Lower leg skin (tissue), 4 donors: ENCODE results near the gene OAF. TPM values are rescaled to one million over a fixed set of nuclear protein-coding genes. Genes with fewer than 3 reads are reported as not detected.

ENCODE experiments used
- DNase-seq, 2 donors: peaks; one replicate each; pipeline ENCODE4 v3.0.0-alpha.2; 2019; ENCODE audit warnings: low spot score in 2 of 2
- H3K4me3 ChIP-seq: fragments of 200-600 bp; sonication (generic); 2 replicates; pipeline ENCODE4 v1.5.1; 2017; ENCODE audit warnings: mild to moderate bottlenecking, low read depth; ENCODE audit not compliant: poor library complexity, severe bottlenecking
- CTCF ChIP-seq, 3 donors: fragments of 450-650 bp; IDR thresholded peaks; one replicate each; pipeline ENCODE4 v1.5.1; 2016; ENCODE audit warnings: antibody characterized with exemption in 3 of 3, mild to moderate bottlenecking in 3 of 3, moderate library complexity in 2 of 3
- POLR2A ChIP-seq, 2 donors: fragments of 450-650 bp; IDR thresholded peaks; one replicate each; pipeline ENCODE4 v1.6.1; 2016 to 2017; ENCODE audit warnings: antibody characterized with exemption in 2 of 2, mild to moderate bottlenecking in 1 of 2, moderate library complexity in 1 of 2
- WGBS, 2 donors: methylation state at CpG; one replicate each; pipeline ENCODE4 v1.1.5; 2018; 5-methylcytosine and 5-hydroxymethylcytosine counted together
- intact Hi-C: fragments of 100-400 bp; cut with DNase I; formaldehyde crosslinking; loops from one replicate; pipeline ENCODE4 v1.15.0; 2023; ENCODE audit warnings: low total_unique reads
- total RNA-seq, 4 donors: library from RNA; depleted of rRNA; stranded (reverse); fragments of >200 nt; gene quantifications; one replicate each; pipeline ENCODE4 v1.1.0, GENCODE V29; 2016

OAF gene
- total RNA-seq, 4 donors from 2014 or later = 3.0 to 15.4 (median 9.1) TPM

GRCh38 chr11:120228794-120229384 is 18.1 kb downstream of the OAF start:
- DNase-seq = no peak

GRCh38 chr11:120229451-120230424 is 18.9 kb downstream of the OAF start:
- H3K4me3 ChIP-seq = no peak overlapping the region
- 55 to 56% methylated on average over 17 of the region's 17 CpGs for WGBS, 2 donors
- no peak for DNase-seq
- intact Hi-C loops = loop anchor here (5.0 kb wide), 1 partner anchor 57 kb away; no protein-coding TSS in a partner anchor
- TF ChIP-seq POLR2A (IDR thresholded peaks at IDR 0.05) (no peak), CTCF (IDR thresholded peaks at IDR 0.05) (peak in 1 of 3 donors; percentile 47)

More at GRCh38 chr11:120228794-120229384, 18.1 kb downstream of the OAF start:
- intact Hi-C loops = loop anchor here (5.0 kb wide), 1 partner anchor 57 kb away; no protein-coding TSS in a partner anchor
- WGBS, 2 donors = 82 to 90% methylated on average over 11 to 14 of the region's 16 CpGs
- TF ChIP-seq POLR2A (IDR thresholded peaks at IDR 0.05) = no peak
- no peak for TF ChIP-seq CTCF (IDR thresholded peaks at IDR 0.05)
- H3K4me3 ChIP-seq = no peak overlapping the region

GRCh38 chr11:120230433-120231071 is 19.7 kb downstream of the OAF start:
- WGBS, 2 donors = 87 to 88% methylated on average over 5 of the region's 5 CpGs
- DNase-seq = no peak
- no peak for TF ChIP-seq POLR2A (IDR thresholded peaks at IDR 0.05)
- no peak for TF ChIP-seq CTCF (IDR thresholded peaks at IDR 0.05)
- intact Hi-C loops = no loop called here
- H3K4me3 ChIP-seq = no peak overlapping the region

GRCh38 chr11:120231963-120232362 is 21.1 kb downstream of the OAF start:
- no peak for TF ChIP-seq POLR2A (IDR thresholded peaks at IDR 0.05)
- no peak for TF ChIP-seq CTCF (IDR thresholded peaks at IDR 0.05)
- intact Hi-C loops = no loop called here
- no peak for DNase-seq
- H3K4me3 ChIP-seq = no peak overlapping the region
- WGBS, 2 donors = 31 to 56% methylated on average over 3 to 4 of the region's 4 CpGs

- WGBS, 2 donors = 81 to 90% methylated on average over 9 of the region's 9 CpGs
- intact Hi-C loops = no loop called here
- no peak overlapping the region for H3K4me3 ChIP-seq
- TF ChIP-seq CTCF (IDR thresholded peaks at IDR 0.05) = no peak
- no peak for TF ChIP-seq POLR2A (IDR thresholded peaks at IDR 0.05)
- no peak for DNase-seq
Observed at GRCh38 chr11:120233207-120233803, 22.5 kb downstream of the OAF start.
